Sigmoid colon (tissue), 4 donors: Measurements from ENCODE around the gene GPD1.

Source experiments
- CTCF ChIP-seq, 4 experiments: fragments of 450-650 bp in 3 of 4; fragments of 200-600 bp in 1 of 4; IDR thresholded peaks; one replicate each; pipeline ENCODE4 v1.5.1; 2016 to 2019; ENCODE audit warnings: antibody characterized with exemption in 4 of 4, mild to moderate bottlenecking in 3 of 4, moderate library complexity in 2 of 4
- EP300 ChIP-seq, 4 donors: sonication (generic); formaldehyde crosslinking; IDR thresholded peaks; one replicate each; pipeline ENCODE4 v1.6.1; 2017; ENCODE audit warnings: antibody characterized with exemption in 4 of 4

GRCh38 chr12:50081096-50081808, 22.6 kb upstream of the GPD1 start:
- TF ChIP-seq CTCF (IDR thresholded peaks at IDR 0.05) (no peak), EP300 (IDR thresholded peaks at IDR 0.05) (no peak)
